Measurements from ENCODE around the gene PAPSS2.

PAPSS2 gene

GRCh38 chr10:87786421-87786820, 126.7 kb downstream of the PAPSS2 start:
- no peak for TF ChIP-seq CTCF (IDR thresholded peaks at IDR 0.05; ENCODE audit: poor library complexity, severe bottlenecking)
- Histone ChIP-seq H3K9me3 (ENCODE audit: severe bottlenecking) (no peaks in the 10 kb centered on the region), H3K27me3 (ENCODE audit: insufficient read depth, poor library complexity, severe bottlenecking) (no peaks in the 10 kb centered on the region), H3K4me1 (ENCODE audit: insufficient read depth, poor library complexity, severe bottlenecking) (no peaks in the 10 kb centered on the region), H3K4me3 (ENCODE audit: severe bottlenecking) (no peak overlapping the region), H3K27ac (ENCODE audit: poor library complexity, severe bottlenecking) (no peak overlapping the region), H3K36me3 (ENCODE audit: low read depth) (peaks cover 79% of the 10 kb centered on the region)
- ATAC-seq (ENCODE audit: low read depth) (no peak), DNase-seq (ENCODE audit: low spot score) (no peak)

GRCh38 chr10:87790185-87790584, 130.5 kb downstream of the PAPSS2 start:
- no peak overlapping the region for H3K4me3 ChIP-seq (ENCODE audit: severe bottlenecking)
- DNase-seq (ENCODE audit: low spot score), result no peak
- peaks cover 76% of the 10 kb centered on the region for H3K36me3 ChIP-seq (ENCODE audit: low read depth)
- H3K27me3 ChIP-seq (ENCODE audit: insufficient read depth, poor library complexity, severe bottlenecking), result no peaks in the 10 kb centered on the region
- TF ChIP-seq CTCF (IDR thresholded peaks at IDR 0.05; ENCODE audit: poor library complexity, severe bottlenecking), result no peak
- no peaks in the 10 kb centered on the region for H3K4me1 ChIP-seq (ENCODE audit: insufficient read depth, poor library complexity, severe bottlenecking)
- no peak for ATAC-seq (ENCODE audit: low read depth)
- no peak overlapping the region for H3K27ac ChIP-seq (ENCODE audit: poor library complexity, severe bottlenecking)
- H3K9me3 ChIP-seq (ENCODE audit: severe bottlenecking), result no peaks in the 10 kb centered on the region

GRCh38 chr10:87794285-87794684, 134.6 kb downstream of the PAPSS2 start:
- TF ChIP-seq CTCF (IDR thresholded peaks at IDR 0.05; ENCODE audit: poor library complexity, severe bottlenecking), result no peak
- ATAC-seq (ENCODE audit: low read depth), result no peak
- DNase-seq (ENCODE audit: low spot score), result no peak
- H3K27me3 ChIP-seq (ENCODE audit: insufficient read depth, poor library complexity, severe bottlenecking), result no peaks in the 10 kb centered on the region
- H3K9me3 ChIP-seq (ENCODE audit: severe bottlenecking), result no peaks in the 10 kb centered on the region
- peaks cover 54% of the 10 kb centered on the region for H3K36me3 ChIP-seq (ENCODE audit: low read depth)
- no peaks in the 10 kb centered on the region for H3K4me1 ChIP-seq (ENCODE audit: insufficient read depth, poor library complexity, severe bottlenecking)
- H3K27ac ChIP-seq (ENCODE audit: poor library complexity, severe bottlenecking), result no peak overlapping the region
- H3K4me3 ChIP-seq (ENCODE audit: severe bottlenecking), result no peak overlapping the region

All from RWPE2 (cell line).